ENCODE data around the gene MYO6.

DNA sequence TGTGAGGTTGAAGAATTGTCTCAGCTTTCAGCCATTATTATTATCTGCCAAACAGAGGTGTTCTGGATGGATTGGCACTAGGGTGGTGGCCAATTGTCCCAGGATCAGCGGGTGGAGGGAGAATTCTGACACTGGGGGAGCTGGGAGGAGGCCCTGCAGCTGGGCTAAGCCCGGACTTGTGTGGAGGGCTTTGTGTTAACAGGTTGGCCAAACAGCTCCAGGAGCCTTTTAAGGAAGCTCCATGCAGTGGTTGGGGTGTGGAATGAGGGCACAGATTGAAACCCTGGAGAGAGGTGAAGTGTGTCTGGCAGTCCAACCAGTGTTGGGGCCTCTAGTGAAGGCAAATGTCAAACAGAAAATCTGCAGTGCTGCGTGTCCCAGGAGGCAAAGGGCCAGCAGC, 187.6 kb downstream of the MYO6 start:
- TF ChIP-seq, protein P1, sequence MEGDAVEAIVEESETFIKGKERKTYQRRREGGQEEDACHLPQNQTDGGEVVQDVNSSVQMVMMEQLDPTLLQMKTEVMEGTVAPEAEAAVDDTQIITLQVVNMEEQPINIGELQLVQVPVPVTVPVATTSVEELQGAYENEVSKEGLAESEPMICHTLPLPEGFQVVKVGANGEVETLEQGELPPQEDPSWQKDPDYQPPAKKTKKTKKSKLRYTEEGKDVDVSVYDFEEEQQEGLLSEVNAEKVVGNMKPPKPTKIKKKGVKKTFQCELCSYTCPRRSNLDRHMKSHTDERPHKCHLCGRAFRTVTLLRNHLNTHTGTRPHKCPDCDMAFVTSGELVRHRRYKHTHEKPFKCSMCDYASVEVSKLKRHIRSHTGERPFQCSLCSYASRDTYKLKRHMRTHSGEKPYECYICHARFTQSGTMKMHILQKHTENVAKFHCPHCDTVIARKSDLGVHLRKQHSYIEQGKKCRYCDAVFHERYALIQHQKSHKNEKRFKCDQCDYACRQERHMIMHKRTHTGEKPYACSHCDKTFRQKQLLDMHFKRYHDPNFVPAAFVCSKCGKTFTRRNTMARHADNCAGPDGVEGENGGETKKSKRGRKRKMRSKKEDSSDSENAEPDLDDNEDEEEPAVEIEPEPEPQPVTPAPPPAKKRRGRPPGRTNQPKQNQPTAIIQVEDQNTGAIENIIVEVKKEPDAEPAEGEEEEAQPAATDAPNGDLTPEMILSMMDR (conservative IDR thresholded peaks at IDR 0.05; ENCODE audit: low read depth, low read length), result no peak
- TF ChIP-seq POLR2A (IDR thresholded peaks at IDR 0.05; ENCODE audit: low read depth, low read length), result no peak
- no peak for TF ChIP-seq BHLHE40 (IDR thresholded peaks at IDR 0.05; ENCODE audit: low read depth, low read length)
- no peak for TF ChIP-seq MAFK (IDR thresholded peaks at IDR 0.05; ENCODE audit: low read depth, low read length)
- TF ChIP-seq, protein P2, sequence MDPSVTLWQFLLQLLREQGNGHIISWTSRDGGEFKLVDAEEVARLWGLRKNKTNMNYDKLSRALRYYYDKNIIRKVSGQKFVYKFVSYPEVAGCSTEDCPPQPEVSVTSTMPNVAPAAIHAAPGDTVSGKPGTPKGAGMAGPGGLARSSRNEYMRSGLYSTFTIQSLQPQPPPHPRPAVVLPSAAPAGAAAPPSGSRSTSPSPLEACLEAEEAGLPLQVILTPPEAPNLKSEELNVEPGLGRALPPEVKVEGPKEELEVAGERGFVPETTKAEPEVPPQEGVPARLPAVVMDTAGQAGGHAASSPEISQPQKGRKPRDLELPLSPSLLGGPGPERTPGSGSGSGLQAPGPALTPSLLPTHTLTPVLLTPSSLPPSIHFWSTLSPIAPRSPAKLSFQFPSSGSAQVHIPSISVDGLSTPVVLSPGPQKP (IDR thresholded peaks at IDR 0.05; ENCODE audit: borderline replicate concordance, low read depth, low read length), result no peak
- TF ChIP-seq RCOR1 (IDR thresholded peaks at IDR 0.05; ENCODE audit: insufficient replicate concordance, low read length), result no peak
- no peak for TF ChIP-seq SMC3 (IDR thresholded peaks at IDR 0.05; ENCODE audit: low read depth, low read length)
- no peak for TF ChIP-seq USF2 (IDR thresholded peaks at IDR 0.05; ENCODE audit: low read depth, low read length)
- TF ChIP-seq RFX5 (IDR thresholded peaks at IDR 0.05; ENCODE audit: low read depth, low read length), result no peak
- TF ChIP-seq CEBPB (IDR thresholded peaks at IDR 0.05; ENCODE audit: low read depth, low read length), result no peak

Measured in IMR-90 (cell line).